ENCODE data around the gene FASN.

DNA sequence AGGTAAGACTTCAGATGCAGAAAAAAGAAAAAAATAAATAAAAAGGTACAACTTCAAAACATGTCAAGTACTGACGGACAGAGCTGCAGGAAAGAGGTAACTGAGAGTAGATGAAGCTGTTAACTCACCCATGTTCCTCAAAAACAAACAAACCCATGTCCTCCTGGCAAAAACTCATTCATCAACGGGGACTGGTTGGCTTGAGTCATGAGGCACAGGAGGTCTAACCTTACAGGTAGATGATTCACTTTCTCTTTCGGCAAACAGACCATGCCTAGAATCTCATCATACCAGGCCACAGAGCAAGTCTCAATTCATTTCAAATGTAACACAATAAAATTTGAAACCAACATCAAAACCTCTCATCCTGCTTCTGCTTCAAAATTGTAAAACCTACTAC is 12.3 kb upstream of the FASN start:
- no peak for TF ChIP-seq RAD21 (conservative IDR thresholded peaks at IDR 0.05)
- TF ChIP-seq EP300 (conservative IDR thresholded peaks at IDR 0.05; ENCODE audit: poor library complexity, severe bottlenecking), result no peak
- TF ChIP-seq, protein P1, sequence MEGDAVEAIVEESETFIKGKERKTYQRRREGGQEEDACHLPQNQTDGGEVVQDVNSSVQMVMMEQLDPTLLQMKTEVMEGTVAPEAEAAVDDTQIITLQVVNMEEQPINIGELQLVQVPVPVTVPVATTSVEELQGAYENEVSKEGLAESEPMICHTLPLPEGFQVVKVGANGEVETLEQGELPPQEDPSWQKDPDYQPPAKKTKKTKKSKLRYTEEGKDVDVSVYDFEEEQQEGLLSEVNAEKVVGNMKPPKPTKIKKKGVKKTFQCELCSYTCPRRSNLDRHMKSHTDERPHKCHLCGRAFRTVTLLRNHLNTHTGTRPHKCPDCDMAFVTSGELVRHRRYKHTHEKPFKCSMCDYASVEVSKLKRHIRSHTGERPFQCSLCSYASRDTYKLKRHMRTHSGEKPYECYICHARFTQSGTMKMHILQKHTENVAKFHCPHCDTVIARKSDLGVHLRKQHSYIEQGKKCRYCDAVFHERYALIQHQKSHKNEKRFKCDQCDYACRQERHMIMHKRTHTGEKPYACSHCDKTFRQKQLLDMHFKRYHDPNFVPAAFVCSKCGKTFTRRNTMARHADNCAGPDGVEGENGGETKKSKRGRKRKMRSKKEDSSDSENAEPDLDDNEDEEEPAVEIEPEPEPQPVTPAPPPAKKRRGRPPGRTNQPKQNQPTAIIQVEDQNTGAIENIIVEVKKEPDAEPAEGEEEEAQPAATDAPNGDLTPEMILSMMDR (IDR thresholded peaks at IDR 0.05; ENCODE audit: poor library complexity, severe bottlenecking), result no peak
